HPDE6-E6E7 (cell line): ENCODE results near the gene LSM5.

Experiments used
- DNase-seq: peaks from one replicate; pipeline ENCODE4 v3.0.0; 2011; ENCODE audit warnings: missing footprints; ENCODE audit errors: extremely low spot score

Gene LSM5

DNA sequence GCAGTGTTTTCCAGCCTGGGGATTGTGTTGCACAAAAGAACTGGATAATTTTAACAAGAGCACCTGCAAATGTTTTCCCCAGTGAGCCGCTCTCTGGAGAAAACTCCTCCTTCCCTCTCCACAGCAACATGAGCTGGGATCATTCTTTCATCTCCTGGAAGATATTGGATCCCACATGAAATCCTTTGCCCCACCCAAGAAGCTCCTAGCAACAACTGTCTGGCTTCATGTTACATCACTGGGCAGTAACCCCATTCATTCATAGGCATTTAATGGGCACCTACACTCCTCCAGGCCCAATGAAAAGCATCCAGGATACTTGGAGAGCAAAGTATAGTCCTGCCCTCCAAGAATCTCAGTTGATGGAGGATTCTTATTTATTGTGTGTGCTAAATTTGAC is 27.2 kb downstream of the LSM5 start:
- DNase-seq, result no peak

DNA sequence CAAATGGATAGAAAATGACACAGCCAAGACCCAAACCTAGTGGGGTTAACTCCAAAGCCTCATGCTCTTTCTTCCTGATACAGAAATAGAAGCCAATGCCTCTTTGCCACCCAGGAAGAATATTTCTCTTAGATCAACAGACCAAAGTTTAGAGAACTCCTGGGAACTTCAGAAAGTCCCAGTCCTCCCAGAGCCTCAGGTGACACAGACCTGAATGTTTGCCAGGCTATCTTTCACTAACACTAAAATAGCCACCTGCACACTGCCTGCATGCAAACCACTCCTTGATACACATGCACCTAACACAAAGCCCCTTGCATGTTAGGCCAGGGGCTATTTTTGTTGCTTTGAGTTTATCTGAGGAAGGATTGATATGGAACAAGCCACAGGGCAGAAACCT is 27.7 kb downstream of the LSM5 start:
- DNase-seq, result no peak

DNA sequence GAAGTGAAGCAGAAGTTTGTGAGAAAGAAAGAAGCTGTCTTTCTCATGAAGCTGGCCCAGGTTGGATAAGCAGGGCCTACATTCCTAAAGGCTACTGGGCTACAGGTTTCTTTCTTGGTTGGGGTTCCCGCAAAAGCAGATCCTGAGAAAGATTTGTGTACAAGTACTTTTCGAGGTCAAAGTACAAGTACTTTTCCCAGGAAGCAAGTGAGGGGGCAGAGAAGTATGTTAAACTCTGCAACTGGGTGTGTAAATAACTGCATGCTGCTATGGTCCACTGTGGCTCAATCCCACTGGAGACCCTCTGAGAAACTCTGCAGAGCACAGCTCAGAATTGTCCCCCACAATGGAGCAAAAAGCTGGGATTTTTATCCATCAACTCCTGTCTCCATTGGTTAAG is 28.7 kb downstream of the LSM5 start:
- no peak for DNase-seq

DNA sequence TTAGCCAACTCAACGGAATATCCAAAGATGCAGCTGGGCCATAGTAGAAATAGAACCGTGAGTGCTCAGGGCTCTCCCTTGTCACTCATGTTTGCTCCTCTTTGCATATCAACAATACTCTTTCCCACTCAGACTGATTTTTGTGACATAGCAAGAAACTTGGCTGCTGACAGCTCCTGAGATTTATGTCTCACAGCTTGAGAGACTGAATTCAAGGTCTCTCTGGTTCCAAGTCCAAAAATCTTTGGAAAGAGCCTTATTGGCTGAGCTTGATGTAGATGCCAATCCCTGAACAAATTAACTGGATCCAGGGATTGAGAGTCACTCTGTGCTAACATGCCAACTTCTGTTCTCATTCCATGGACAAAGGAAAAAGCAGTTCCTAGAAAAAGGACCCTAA is 30.4 kb downstream of the LSM5 start:
- no peak for DNase-seq

DNA sequence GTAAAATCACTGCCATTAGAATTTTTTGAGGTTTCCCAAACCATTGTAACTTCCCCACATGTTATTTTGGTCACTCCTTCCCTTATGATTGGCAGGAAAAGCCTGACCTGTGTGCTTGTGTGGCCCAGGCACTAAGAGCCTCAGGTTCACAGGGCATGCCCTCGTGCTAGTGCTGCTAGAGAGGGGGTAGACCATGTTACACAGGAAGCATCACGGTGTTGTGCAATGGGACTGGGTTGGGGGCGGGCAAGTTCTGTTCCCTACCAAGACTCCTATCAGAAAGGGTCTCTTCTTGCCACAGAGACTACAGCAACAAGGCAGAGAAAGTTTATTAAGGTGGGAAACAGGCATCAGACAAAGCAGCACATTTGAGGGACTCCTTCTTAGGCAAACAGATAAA is 32.2 kb downstream of the LSM5 start:
- no peak for DNase-seq

DNA sequence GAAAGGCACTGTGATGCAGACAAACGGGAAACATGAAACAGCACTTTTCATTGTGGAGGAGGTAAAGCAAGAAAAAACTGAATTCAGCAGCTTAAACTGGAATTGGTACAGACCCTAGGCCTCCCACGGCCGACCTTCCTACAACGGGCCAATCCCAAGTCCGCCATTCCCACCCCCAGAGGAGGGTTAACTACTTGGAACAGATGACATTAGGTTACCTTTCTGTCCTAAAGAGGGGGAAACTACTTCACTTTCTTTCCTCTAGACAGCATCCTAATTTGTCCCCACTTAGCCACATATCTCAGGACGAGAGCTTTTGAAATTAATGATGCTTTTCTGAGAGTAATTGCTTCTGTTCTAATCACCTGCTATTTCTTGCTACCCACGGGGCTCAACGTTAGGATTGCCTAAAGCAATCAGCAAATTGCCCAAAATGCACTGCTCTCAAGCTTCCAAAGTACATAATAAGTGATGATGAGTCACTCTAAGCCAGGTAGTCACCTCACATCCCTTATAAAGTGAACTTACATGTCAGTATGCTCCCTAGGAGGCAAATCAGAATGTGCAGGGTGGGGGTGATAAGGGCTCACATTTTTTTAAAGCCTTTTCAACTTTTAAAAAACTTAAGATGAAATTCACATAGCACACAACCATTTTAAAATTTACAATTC is 36.7 kb downstream of the LSM5 start:
- DNase-seq, result no peak

DNA sequence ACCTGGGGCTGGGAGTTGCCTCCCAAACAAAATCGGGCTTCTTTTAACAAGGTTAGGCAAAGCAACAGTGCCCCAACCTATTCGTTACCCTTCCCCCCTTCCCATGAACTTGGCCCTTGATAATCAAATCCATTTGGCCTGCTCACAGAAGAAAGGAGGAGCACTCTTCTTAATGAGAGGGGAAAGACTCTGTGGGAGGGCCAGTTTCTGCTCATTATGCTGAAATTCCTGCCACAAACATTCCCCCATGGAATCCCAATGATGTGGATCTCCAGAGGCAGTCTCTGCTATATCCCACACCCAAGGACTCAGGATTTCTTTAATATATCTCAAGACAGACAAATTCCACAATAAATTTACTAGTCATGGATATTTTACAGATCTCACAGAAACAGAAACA is 43.0 kb downstream of the LSM5 start:
- no peak for DNase-seq

DNA sequence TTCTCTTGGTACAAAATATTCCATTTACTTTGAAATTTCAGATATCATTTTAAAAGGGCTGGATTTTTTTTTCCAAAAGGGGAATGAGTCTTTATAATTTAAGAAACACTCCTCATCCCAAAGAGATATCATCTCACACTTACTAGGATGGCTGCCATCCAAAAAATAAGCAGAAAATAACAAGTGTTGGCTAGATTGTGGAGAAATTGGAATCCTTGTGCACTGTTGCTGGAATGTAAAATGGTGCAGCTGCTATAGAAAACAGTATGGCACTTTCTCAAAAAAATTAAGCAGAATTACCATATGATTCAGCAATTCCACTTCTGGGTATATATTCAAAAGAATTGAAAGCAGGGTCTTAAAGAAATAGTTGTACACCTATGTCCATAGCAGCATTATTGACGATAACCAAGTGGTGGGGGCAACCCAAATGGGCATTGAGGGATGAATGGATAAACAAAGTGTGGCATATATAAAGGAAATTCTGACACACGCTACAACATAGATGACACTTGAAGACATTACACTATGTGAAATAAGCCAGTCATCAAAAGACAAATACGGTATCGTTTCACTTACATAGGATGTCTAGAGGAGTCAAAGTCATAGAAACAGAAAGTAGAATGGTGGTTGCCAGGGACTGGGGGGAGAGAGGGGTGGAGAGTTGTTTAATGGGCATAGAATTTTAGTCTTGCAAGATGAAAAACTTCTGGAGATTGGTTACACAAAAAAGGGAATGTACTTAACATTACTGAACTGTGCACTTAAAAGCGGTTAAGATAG is 53.8 kb downstream of the LSM5 start:
- DNase-seq, result no peak
